Panc1 (cell line): ENCODE measurements around the gene LSG1. TPM values are rescaled to one million over a fixed set of nuclear protein-coding genes. Genes with fewer than 3 reads are reported as not detected.

ENCODE experiments used
- ATAC-seq: fragments of 200-7000 bp; cut with Tn5 transposase; 2 replicates; pipeline ENCODE4 v1.9.1; 2020; ENCODE audit warnings: mild to moderate bottlenecking, moderate library complexity
- BruUV-seq: library from RNA; stranded (reverse); fragments of 400-500 nt; replicated peaks from 2 replicates; lab custom pipeline; 2021; lab: Mats Ljungman, UMichigan
- CTCF ChIA-PET: fragments of 300-600 bp; sonication (Branson Sonifier 250); formaldehyde crosslinking; loops from one replicate; lab custom pipeline; 2022; ENCODE audit warnings: antibody characterized with exemption; lab: Charles Lee
- POLR2A ChIA-PET: fragments of 300-600 bp; sonication (Branson Sonifier 250); formaldehyde crosslinking; loops from one replicate; lab custom pipeline; 2022; ENCODE audit warnings: antibody characterized with exemption; lab: Charles Lee
- DNase-seq: peaks from one replicate; pipeline ENCODE4 v3.0.0-alpha.2; 2010; ENCODE audit warnings: low read depth, low spot score
- H3K27ac ChIP-seq: 2 replicates; pipeline ENCODE4 v1.5.1; 2011; ENCODE audit warnings: mild to moderate bottlenecking, low read length, inconsistent platforms
- H3K27me3 ChIP-seq: fragments of 200-500 bp; sonication (Bioruptor generic); 2 replicates; pipeline ENCODE4 v1.6.0; 2014; ENCODE audit warnings: low read length, inconsistent platforms; ENCODE audit not compliant: control insufficient read depth, insufficient read depth
- H3K36me3 ChIP-seq: fragments of 200-500 bp; sonication (Bioruptor generic); 2 replicates; pipeline ENCODE4 v1.5.1; 2014; ENCODE audit warnings: inconsistent platforms, mild to moderate bottlenecking, low read length, moderate library complexity; ENCODE audit not compliant: control insufficient read depth, insufficient read depth
- H3K4me1 ChIP-seq: 2 replicates; pipeline ENCODE4 v1.5.1; 2011; ENCODE audit warnings: inconsistent platforms, mild to moderate bottlenecking, low read length, moderate library complexity; ENCODE audit not compliant: control insufficient read depth, insufficient read depth
- H3K4me3 ChIP-seq, 2 experiments: 2 replicates each; pipeline ENCODE4 v1.5.1; 2011 to 2012; ENCODE audit warnings: low read depth in 2 of 2, low read length in 2 of 2, mild to moderate bottlenecking in 2 of 2, inconsistent platforms in 1 of 2, moderate library complexity in 1 of 2
- H3K9me3 ChIP-seq: fragments of 200-500 bp; sonication (Bioruptor generic); 2 replicates; pipeline ENCODE4 v1.5.1; 2014; ENCODE audit warnings: low read depth, mild to moderate bottlenecking, inconsistent platforms, low read length, moderate library complexity; ENCODE audit not compliant: control insufficient read depth, insufficient read depth
- POLR2AphosphoS5 ChIP-seq: IDR thresholded peaks from 2 replicates; pipeline ENCODE4 v1.6.1; 2012; ENCODE audit warnings: mild to moderate bottlenecking, low read depth, low read length, moderate library complexity
- SIN3A ChIP-seq: IDR thresholded peaks from 2 replicates; pipeline ENCODE4 v1.6.1; 2012; ENCODE audit warnings: low read depth, mild to moderate bottlenecking, low read length, moderate library complexity, borderline replicate concordance; ENCODE audit not compliant: insufficient read depth
- TCF7L2 ChIP-seq: IDR thresholded peaks from 2 replicates; pipeline ENCODE4 v1.6.1; 2011; ENCODE audit warnings: mild to moderate bottlenecking, low read depth, low read length, inconsistent platforms
- in situ Hi-C: cut with HindIII; loops from 2 replicates; pipeline ENCODE4 v1.10.0; 2016; ENCODE audit warnings: low sequenced_read_pairs, low pct_unique_long_range_greater_than_20kb
- intact Hi-C: fragments of 100-400 bp; cut with micrococcal nuclease; formaldehyde crosslinking; loops from one replicate; pipeline ENCODE4 v1.10.0; 2022; ENCODE audit not compliant: unreplicated experiment
- total RNA-seq: library from RNA; stranded (reverse); gene quantifications from one replicate; pipeline ENCODE4 v1.2.1, GENCODE V29; 2021; ENCODE audit not compliant: unreplicated experiment
- TF ChIP-seq, protein P1 (sequence below), 2 experiments: IDR thresholded peaks; 2 replicates each; pipeline ENCODE4 v1.6.1; 2011 to 2012; ENCODE audit warnings: low read depth in 2 of 2, control low read depth in 1 of 2, low read length in 1 of 2, mild to moderate bottlenecking in 1 of 2, moderate library complexity in 1 of 2; ENCODE audit not compliant: insufficient read depth in 1 of 2
- TF ChIP-seq, protein P2 (sequence below): fragments of 450-650 bp; IDR thresholded peaks from 2 replicates; pipeline ENCODE4 v1.5.1; 2017; ENCODE audit warnings: mild to moderate bottlenecking

The LSG1 gene
- total RNA-seq, 1 experiment from 2014 or later: 72.9 TPM

DNA sequence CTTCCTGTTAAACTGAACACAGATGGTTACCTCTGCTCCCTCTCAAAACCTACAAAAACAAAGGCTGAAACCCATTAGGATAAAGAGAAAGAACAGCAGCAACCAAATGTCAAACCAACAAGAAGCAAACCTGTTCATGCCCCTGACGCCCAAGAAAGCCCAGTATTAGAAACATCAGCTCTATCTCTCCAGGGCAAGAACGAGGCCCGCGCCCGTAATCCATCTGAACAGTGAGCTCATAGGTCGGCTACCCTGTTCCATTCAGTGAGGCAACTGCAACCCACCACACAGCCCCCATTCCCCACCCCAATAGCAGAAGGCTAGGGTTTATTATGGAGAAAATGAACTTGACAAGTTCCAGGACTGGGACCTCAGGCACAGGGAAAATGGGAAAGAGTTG lies 10.0 kb downstream of the LSG1 start:
- BruUV-seq: no TSS peak
- no peak overlapping the region for H3K27ac ChIP-seq
- DNase-seq (no peak), ATAC-seq (no peak)
- in situ Hi-C loops (no loop called here), intact Hi-C loops (no loop called here)
- H3K9me3 ChIP-seq: no peaks in the 10 kb centered on the region
- no peaks in the 10 kb centered on the region for H3K4me1 ChIP-seq
- no peak overlapping the region for H3K4me3 ChIP-seq
- peaks cover 55% of the 10 kb centered on the region for H3K36me3 ChIP-seq
- no peaks in the 10 kb centered on the region for H3K27me3 ChIP-seq
- TF ChIP-seq POLR2AphosphoS5 (no peak), TCF7L2 (no peak), SIN3A (no peak)
- TF ChIP-seq, protein P1, sequence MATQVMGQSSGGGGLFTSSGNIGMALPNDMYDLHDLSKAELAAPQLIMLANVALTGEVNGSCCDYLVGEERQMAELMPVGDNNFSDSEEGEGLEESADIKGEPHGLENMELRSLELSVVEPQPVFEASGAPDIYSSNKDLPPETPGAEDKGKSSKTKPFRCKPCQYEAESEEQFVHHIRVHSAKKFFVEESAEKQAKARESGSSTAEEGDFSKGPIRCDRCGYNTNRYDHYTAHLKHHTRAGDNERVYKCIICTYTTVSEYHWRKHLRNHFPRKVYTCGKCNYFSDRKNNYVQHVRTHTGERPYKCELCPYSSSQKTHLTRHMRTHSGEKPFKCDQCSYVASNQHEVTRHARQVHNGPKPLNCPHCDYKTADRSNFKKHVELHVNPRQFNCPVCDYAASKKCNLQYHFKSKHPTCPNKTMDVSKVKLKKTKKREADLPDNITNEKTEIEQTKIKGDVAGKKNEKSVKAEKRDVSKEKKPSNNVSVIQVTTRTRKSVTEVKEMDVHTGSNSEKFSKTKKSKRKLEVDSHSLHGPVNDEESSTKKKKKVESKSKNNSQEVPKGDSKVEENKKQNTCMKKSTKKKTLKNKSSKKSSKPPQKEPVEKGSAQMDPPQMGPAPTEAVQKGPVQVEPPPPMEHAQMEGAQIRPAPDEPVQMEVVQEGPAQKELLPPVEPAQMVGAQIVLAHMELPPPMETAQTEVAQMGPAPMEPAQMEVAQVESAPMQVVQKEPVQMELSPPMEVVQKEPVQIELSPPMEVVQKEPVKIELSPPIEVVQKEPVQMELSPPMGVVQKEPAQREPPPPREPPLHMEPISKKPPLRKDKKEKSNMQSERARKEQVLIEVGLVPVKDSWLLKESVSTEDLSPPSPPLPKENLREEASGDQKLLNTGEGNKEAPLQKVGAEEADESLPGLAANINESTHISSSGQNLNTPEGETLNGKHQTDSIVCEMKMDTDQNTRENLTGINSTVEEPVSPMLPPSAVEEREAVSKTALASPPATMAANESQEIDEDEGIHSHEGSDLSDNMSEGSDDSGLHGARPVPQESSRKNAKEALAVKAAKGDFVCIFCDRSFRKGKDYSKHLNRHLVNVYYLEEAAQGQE (IDR thresholded peaks at IDR 0.05; ENCODE audit: insufficient read depth in 1 of 2, low read depth in 2 of 2, low read length in 1 of 2): no peak
- TF ChIP-seq, protein P2, sequence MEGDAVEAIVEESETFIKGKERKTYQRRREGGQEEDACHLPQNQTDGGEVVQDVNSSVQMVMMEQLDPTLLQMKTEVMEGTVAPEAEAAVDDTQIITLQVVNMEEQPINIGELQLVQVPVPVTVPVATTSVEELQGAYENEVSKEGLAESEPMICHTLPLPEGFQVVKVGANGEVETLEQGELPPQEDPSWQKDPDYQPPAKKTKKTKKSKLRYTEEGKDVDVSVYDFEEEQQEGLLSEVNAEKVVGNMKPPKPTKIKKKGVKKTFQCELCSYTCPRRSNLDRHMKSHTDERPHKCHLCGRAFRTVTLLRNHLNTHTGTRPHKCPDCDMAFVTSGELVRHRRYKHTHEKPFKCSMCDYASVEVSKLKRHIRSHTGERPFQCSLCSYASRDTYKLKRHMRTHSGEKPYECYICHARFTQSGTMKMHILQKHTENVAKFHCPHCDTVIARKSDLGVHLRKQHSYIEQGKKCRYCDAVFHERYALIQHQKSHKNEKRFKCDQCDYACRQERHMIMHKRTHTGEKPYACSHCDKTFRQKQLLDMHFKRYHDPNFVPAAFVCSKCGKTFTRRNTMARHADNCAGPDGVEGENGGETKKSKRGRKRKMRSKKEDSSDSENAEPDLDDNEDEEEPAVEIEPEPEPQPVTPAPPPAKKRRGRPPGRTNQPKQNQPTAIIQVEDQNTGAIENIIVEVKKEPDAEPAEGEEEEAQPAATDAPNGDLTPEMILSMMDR: no peak
- ChIA-PET POLR2A (no interaction called here), CTCF (no interaction called here)

DNA sequence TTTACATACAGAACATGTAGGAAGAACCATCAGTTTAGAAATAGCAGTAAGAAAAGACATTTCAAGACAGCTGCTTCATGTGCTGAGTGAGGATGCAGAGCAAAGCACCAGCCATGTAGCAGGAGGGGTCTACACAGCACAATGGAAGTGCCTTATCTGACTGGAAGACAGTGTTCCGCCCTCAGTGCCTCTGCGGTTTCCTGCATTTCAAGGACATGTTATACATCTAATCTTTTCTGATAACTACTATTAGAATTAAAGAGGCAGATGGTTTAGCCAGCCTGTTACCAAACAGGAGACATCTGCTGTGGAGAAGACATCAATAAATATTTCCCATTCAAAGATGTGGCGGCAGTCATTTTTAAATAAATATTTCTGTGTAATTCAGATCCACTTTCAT lies 10.6 kb downstream of the LSG1 start:
- no TSS peak for BruUV-seq
- Histone ChIP-seq H3K27me3 (no peaks in the 10 kb centered on the region), H3K4me3 (no peak overlapping the region), H3K9me3 (no peaks in the 10 kb centered on the region), H3K4me1 (no peaks in the 10 kb centered on the region), H3K36me3 (peaks cover 51% of the 10 kb centered on the region), H3K27ac (no peak overlapping the region)
- ATAC-seq (no peak), DNase-seq (no peak)
- in situ Hi-C loops (no loop called here), intact Hi-C loops (no loop called here)
- TF ChIP-seq, protein P1 (IDR thresholded peaks at IDR 0.05; ENCODE audit: insufficient read depth in 1 of 2, low read depth in 2 of 2, low read length in 1 of 2): no peak
- TF ChIP-seq SIN3A (no peak), TCF7L2 (no peak), POLR2AphosphoS5 (no peak)
- TF ChIP-seq, protein P2: no peak
- ChIA-PET CTCF (no interaction called here), POLR2A (no interaction called here)
